B cell (primary cell): Measurements from ENCODE around the gene NOS1AP. TPM values are rescaled to one million over a fixed set of nuclear protein-coding genes. Genes with fewer than 3 reads are reported as not detected.

Source experiments
- ATAC-seq: fragments of 200-7000 bp; cut with Tn5 transposase; one replicate; pipeline ENCODE4 v1.10.0; 2021; ENCODE audit warnings: low read depth, mild to moderate bottlenecking, moderate number of reproducible peaks, moderate library complexity
- CTCF ChIA-PET: fragments of 350-600 bp; sonication (Branson Sonifier 250); formaldehyde crosslinking; loops from one replicate; lab custom pipeline; 2021; ENCODE audit warnings: antibody characterized with exemption, inconsistent platforms; lab: Charles Lee
- POLR2A ChIA-PET: fragments of 350-600 bp; sonication (Branson Sonifier 250); formaldehyde crosslinking; loops from one replicate; lab custom pipeline; 2021; ENCODE audit warnings: antibody characterized with exemption; lab: Charles Lee
- DNase-seq: peaks from one replicate; pipeline ENCODE4 v3.0.0; 2013
- H2AFZ ChIP-seq: 2 replicates; pipeline ENCODE4 v1.6.1; 2012; ENCODE audit warnings: mild to moderate bottlenecking, low read depth, low read length; ENCODE audit not compliant: insufficient read depth, poor library complexity, severe bottlenecking
- H3K27ac ChIP-seq, 2 donors: 1 replicate in 1 of 2; 2 replicates in 1 of 2; pipeline ENCODE4 v1.5.1; 2012 to 2013; ENCODE audit warnings: low read length in 2 of 2, mild to moderate bottlenecking in 2 of 2, moderate library complexity in 1 of 2
- H3K27me3 ChIP-seq, 4 experiments: fragments of 200-600 bp in 1 of 4; sonication (generic) in 1 of 4; replicated peaks in 1 of 4; 1 replicate in 2 of 4; 2 replicates in 2 of 4; pipeline versions ENCODE4 v1.6.1 to v1.7.0; 2013 to 2016; ENCODE audit warnings: low read length in 3 of 4, mild to moderate bottlenecking in 2 of 4, mixed read lengths in 1 of 4, moderate library complexity in 1 of 4; ENCODE audit not compliant: insufficient read depth in 4 of 4, control insufficient read depth in 3 of 4; ENCODE audit errors: control extremely low read depth in 1 of 4
- H3K36me3 ChIP-seq, 2 experiments: replicated peaks in 1 of 2; 1 replicate in 1 of 2; 2 replicates in 1 of 2; pipeline versions ENCODE4 v1.6.1 to v1.7.1; 2013; ENCODE audit warnings: low read length in 1 of 2; ENCODE audit not compliant: insufficient read depth in 2 of 2, control insufficient read depth in 1 of 2; ENCODE audit errors: control extremely low read depth in 1 of 2, extremely low read depth in 1 of 2
- H3K4me1 ChIP-seq, 2 donors: fragments of 200-600 bp in 1 of 2; sonication (generic) in 1 of 2; 1 replicate in 1 of 2; 2 replicates in 1 of 2; pipeline versions ENCODE4 v1.5.1 to v1.6.1; 2013 to 2017; ENCODE audit warnings: low read length in 2 of 2; ENCODE audit not compliant: control insufficient read depth in 2 of 2, insufficient read depth in 2 of 2
- H3K4me2 ChIP-seq: replicated peaks from 2 replicates; pipeline ENCODE3; 2012; ENCODE audit warnings: mild to moderate bottlenecking, low read depth, low read length; ENCODE audit not compliant: poor library complexity, severe bottlenecking
- H3K4me3 ChIP-seq, 5 experiments: fragments of 200-600 bp in 1 of 5; sonication (generic) in 1 of 5; 1 replicate in 3 of 5; 2 replicates in 2 of 5; pipeline versions ENCODE4 v1.5.1 to v1.7.0; 2011 to 2016; ENCODE audit warnings: low read length in 4 of 5, mild to moderate bottlenecking in 4 of 5, low read depth in 2 of 5, control low read depth in 1 of 5, moderate library complexity in 1 of 5; ENCODE audit not compliant: insufficient read depth in 1 of 5; ENCODE audit errors: control extremely low read depth in 1 of 5, extremely low read depth in 1 of 5
- H3K79me2 ChIP-seq: fragments of 200-600 bp; sonication (generic); one replicate; pipeline ENCODE4 v1.6.0; 2016; ENCODE audit warnings: low read length; ENCODE audit not compliant: control insufficient read depth, insufficient read depth
- H3K9ac ChIP-seq: fragments of 200-600 bp; sonication (generic); 2 replicates; pipeline ENCODE4 v1.6.1; 2017; ENCODE audit warnings: mild to moderate bottlenecking, low read length, moderate library complexity
- H3K9me3 ChIP-seq, 3 donors: one replicate each; pipeline versions ENCODE4 v1.6.1 to v1.7.1; 2013; ENCODE audit warnings: low read length in 2 of 3; ENCODE audit not compliant: control insufficient read depth in 2 of 3, insufficient read depth in 1 of 3; ENCODE audit errors: control extremely low read depth in 1 of 3
- H4K20me1 ChIP-seq: 2 replicates; pipeline ENCODE4 v1.6.0; 2012; ENCODE audit warnings: mild to moderate bottlenecking, low read length; ENCODE audit not compliant: insufficient read depth, control insufficient read depth, poor library complexity, severe bottlenecking
- H3K27ac Mint-ChIP-seq: one replicate; pipeline ENCODE4 v1.8.0; 2021; ENCODE audit warnings: mixed read lengths
- H3K27me3 Mint-ChIP-seq: one replicate; pipeline ENCODE4 v1.8.0; 2021; ENCODE audit warnings: mixed read lengths
- H3K4me1 Mint-ChIP-seq: one replicate; pipeline ENCODE4 v1.8.0; 2021; ENCODE audit warnings: mixed read lengths
- H3K4me3 Mint-ChIP-seq: one replicate; pipeline ENCODE4 v1.8.0; 2021; ENCODE audit warnings: mixed read lengths
- H3K9me3 Mint-ChIP-seq: one replicate; pipeline ENCODE4 v1.8.0; 2022; ENCODE audit warnings: mixed read lengths; ENCODE audit not compliant: insufficient read depth
- EZH2 ChIP-seq: IDR thresholded peaks from 2 replicates; pipeline ENCODE4 v1.6.1; 2012; ENCODE audit warnings: borderline replicate concordance, low read depth, mild to moderate bottlenecking, moderate library complexity, low read length; ENCODE audit not compliant: insufficient read depth, poor library complexity, severe bottlenecking
- WGBS: methylation state at CpG from one replicate; pipeline ENCODE4 v1.1.5; 2013; ENCODE audit warnings: missing lambda C conversion rate; ENCODE audit not compliant: insufficient coverage; 5-methylcytosine and 5-hydroxymethylcytosine counted together
- intact Hi-C: fragments of 100-400 bp; cut with micrococcal nuclease; formaldehyde crosslinking; loops from one replicate; pipeline ENCODE4 v1.10.0; 2022
- polyA plus RNA-seq: library from polyadenylated mRNA; depleted of rRNA; stranded (reverse); fragments of >200 nt; gene quantifications from 2 replicates; pipeline ENCODE4 v1.2.3, GENCODE V29; 2012
- total RNA-seq, 2 donors: library from RNA; stranded (reverse); fragments of 120-200 nt in 1 of 2; gene quantifications; 1 replicate in 1 of 2; 2 replicates in 1 of 2; pipeline versions ENCODE4 v1.2.3 to v1.2.4, GENCODE V29; 2013 to 2022
- TF ChIP-seq, protein P1 (sequence below): fragments of 200-600 bp; IDR thresholded peaks from one replicate; pipeline ENCODE4 v1.8.0; 2022; ENCODE audit warnings: antibody characterized with exemption, mild to moderate bottlenecking

NOS1AP gene
- total and polyA plus RNA-seq, 2 donors (not counting 1 experiment from before 2014, with no cell fraction given), result 0.32 TPM; not detected in 1

DNA sequence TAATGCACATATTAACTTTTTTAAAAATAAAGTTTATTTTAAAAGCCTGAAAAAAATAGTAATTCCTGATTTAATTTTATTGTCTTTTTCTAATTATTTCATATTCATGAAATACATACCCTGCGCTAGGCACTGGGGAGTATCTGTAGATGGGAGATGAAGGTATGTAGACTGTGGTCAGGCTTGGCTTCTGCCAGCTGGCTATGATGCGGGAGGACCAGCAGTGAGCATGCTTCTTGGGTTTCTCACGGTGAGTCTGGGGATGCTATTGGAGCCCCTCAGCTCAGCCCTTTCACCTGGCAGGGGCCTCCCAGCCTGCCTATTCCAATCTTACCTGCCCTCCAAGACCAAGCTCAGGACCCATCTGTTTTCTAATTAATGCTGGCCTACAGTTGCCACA lies 138.4 kb downstream of the NOS1AP start:
- no peak overlapping the region for H3K27ac ChIP-seq
- no peak overlapping the region for H3K9ac ChIP-seq
- Mint-ChIP-seq H3K9me3 (no peaks in the 10 kb centered on the region), H3K27ac (no peak overlapping the region), H3K4me1 (no peaks in the 10 kb centered on the region), H3K4me3 (no peak overlapping the region), H3K27me3 (peaks cover 40% of the 10 kb centered on the region)
- H3K4me1 ChIP-seq, result no peaks in the 10 kb centered on the region
- H3K36me3 ChIP-seq, result no peaks in the 10 kb centered on the region
- TF ChIP-seq EZH2, result no peak
- TF ChIP-seq, protein P1, sequence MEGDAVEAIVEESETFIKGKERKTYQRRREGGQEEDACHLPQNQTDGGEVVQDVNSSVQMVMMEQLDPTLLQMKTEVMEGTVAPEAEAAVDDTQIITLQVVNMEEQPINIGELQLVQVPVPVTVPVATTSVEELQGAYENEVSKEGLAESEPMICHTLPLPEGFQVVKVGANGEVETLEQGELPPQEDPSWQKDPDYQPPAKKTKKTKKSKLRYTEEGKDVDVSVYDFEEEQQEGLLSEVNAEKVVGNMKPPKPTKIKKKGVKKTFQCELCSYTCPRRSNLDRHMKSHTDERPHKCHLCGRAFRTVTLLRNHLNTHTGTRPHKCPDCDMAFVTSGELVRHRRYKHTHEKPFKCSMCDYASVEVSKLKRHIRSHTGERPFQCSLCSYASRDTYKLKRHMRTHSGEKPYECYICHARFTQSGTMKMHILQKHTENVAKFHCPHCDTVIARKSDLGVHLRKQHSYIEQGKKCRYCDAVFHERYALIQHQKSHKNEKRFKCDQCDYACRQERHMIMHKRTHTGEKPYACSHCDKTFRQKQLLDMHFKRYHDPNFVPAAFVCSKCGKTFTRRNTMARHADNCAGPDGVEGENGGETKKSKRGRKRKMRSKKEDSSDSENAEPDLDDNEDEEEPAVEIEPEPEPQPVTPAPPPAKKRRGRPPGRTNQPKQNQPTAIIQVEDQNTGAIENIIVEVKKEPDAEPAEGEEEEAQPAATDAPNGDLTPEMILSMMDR, result no peak
- H3K79me2 ChIP-seq, result no peaks in the 10 kb centered on the region
- H3K27me3 ChIP-seq, result peaks cover 0 to 6% (median 0%) of the 10 kb centered on the region in 4 experiments
- no peak overlapping the region for H2AFZ ChIP-seq
- DNase-seq (no peak), ATAC-seq (no peak)
- intact Hi-C loops, result no loop called here
- no peak overlapping the region for H3K4me3 ChIP-seq
- no peaks in the 10 kb centered on the region for H4K20me1 ChIP-seq
- WGBS, result 100% methylated on average over 2 of the region's 3 CpGs
- ChIA-PET CTCF (no interaction called here), POLR2A (no interaction called here)
- H3K4me2 ChIP-seq, result no peak overlapping the region
- no peaks in the 10 kb centered on the region for H3K9me3 ChIP-seq

GRCh38 chr1:162210196-162210595 lies 140.7 kb downstream of the NOS1AP start:
- intact Hi-C loops, result no loop called here
- Histone ChIP-seq H3K27me3 (no peaks in the 10 kb centered on the region), H3K27ac (no peak overlapping the region), H3K4me3 (no peak overlapping the region), H3K9ac (no peak overlapping the region), H2AFZ (no peak overlapping the region), H3K9me3 (no peaks in the 10 kb centered on the region), H4K20me1 (no peaks in the 10 kb centered on the region), H3K4me1 (no peaks in the 10 kb centered on the region), H3K79me2 (no peaks in the 10 kb centered on the region), H3K4me2 (no peak overlapping the region), H3K36me3 (no peaks in the 10 kb centered on the region)
- Mint-ChIP-seq H3K4me3 (no peak overlapping the region), H3K27me3 (peaks cover 30% of the 10 kb centered on the region), H3K4me1 (no peaks in the 10 kb centered on the region), H3K27ac (no peak overlapping the region), H3K9me3 (no peaks in the 10 kb centered on the region)
- 74% methylated on average over 6 of the region's 6 CpGs for WGBS
- DNase-seq (no peak), ATAC-seq (no peak)
- POLR2A ChIA-PET, result no interaction called here
- TF ChIP-seq EZH2, result no peak
- CTCF ChIA-PET, result no interaction called here
